Measurements from ENCODE around the gene RBMS1. TPM values are rescaled to one million over a fixed set of nuclear protein-coding genes. Genes with fewer than 3 reads are reported as not detected.

RBMS1 gene
- total RNA-seq, 1 experiment from 2014 or later, result 91.9 TPM

GRCh38 chr2:160283675-160284074 is 209.9 kb downstream of the RBMS1 start:
- no peaks in the 10 kb centered on the region for H3K4me1 Mint-ChIP-seq (ENCODE audit: low read depth, unreplicated experiment)
- Histone ChIP-seq H3K36me3 (ENCODE audit: control insufficient read depth, insufficient read depth, low read length) (no peaks in the 10 kb centered on the region; the same call in 1 of the 2 replicates), H3K4me1 (no peaks in the 10 kb centered on the region), H3K4me3 (ENCODE audit: low read depth, low read length) (no peak overlapping the region), H3K9me3 (no peaks in the 10 kb centered on the region), H3K27me3 (replicated peaks; ENCODE audit: control insufficient read depth, insufficient read depth, low read length) (no peaks in the 10 kb centered on the region)
- H3K36me3 Mint-ChIP-seq (ENCODE audit: insufficient read depth, unreplicated experiment), result peaks cover 54% of the 10 kb centered on the region
- no peak for DNase-seq
- intact Hi-C loops (cut with micrococcal nuclease; ENCODE audit: unreplicated experiment), result no loop called here
- no peak overlapping the region for H3K4me3 Mint-ChIP-seq (ENCODE audit: unreplicated experiment)
- H3K27me3 Mint-ChIP-seq (ENCODE audit: insufficient read depth, unreplicated experiment), result no peaks in the 10 kb centered on the region
- ChIA-PET POLR2A (no interaction called here), CTCF (interaction anchor here (0.7 kb wide), 1 partner anchor 343 kb away, joined by 5 read pairs; no protein-coding TSS in a partner anchor)
- no peak overlapping the region for H3K27ac Mint-ChIP-seq (ENCODE audit: unreplicated experiment)
- no TSS peak for BruUV-seq (replicated peaks)
- no peaks in the 10 kb centered on the region for H3K9me3 Mint-ChIP-seq (ENCODE audit: unreplicated experiment)
- TF ChIP-seq CTCF (IDR thresholded peaks at IDR 0.05; ENCODE audit: insufficient read depth in 1 of 2, low read depth in 1 of 2, low read length in 1 of 2, severe bottlenecking in 1 of 2, unreplicated experiment in 1 of 2), result no peak

DNA sequence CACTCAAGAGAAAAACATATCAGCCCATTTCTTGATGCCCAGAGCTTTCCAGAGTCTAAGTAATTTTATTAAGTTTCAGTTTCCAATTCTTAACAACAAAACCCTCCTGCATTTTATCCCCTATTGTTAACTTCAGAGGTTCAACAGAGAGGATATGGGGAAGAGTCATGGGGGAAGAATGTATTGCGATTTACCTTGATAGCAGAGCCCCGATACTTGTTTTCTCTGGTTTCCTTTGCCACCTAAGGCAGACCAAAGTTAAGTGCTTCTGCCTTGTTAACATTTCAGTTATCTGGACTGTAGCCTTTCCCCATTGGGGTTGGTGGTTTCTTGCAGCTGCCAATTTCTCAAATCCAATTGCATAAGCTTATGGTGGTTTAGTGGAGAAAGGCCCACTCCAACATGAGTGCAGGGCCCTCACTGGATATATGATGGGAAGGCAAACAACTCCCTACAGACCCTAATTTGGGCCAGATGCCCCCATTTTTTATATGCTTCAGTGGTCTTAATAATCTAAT is 211.5 kb downstream of the RBMS1 start:
- no peak overlapping the region for H3K27ac Mint-ChIP-seq (ENCODE audit: unreplicated experiment)
- H3K36me3 ChIP-seq (ENCODE audit: control insufficient read depth, insufficient read depth, low read length), result peaks cover 1% of the 10 kb centered on the region; the same call in 1 of the 2 replicates
- no peaks in the 10 kb centered on the region for H3K9me3 ChIP-seq
- no peak overlapping the region for H3K4me3 ChIP-seq (ENCODE audit: low read depth, low read length)
- no TSS peak for BruUV-seq (replicated peaks)
- no peak for DNase-seq
- no peaks in the 10 kb centered on the region for H3K27me3 ChIP-seq (replicated peaks; ENCODE audit: control insufficient read depth, insufficient read depth, low read length)
- TF ChIP-seq CTCF (IDR thresholded peaks at IDR 0.05; ENCODE audit: insufficient read depth in 1 of 2, low read depth in 1 of 2, low read length in 1 of 2, severe bottlenecking in 1 of 2, unreplicated experiment in 1 of 2), result no peak
- H3K4me3 Mint-ChIP-seq (ENCODE audit: unreplicated experiment), result no peak overlapping the region
- ChIA-PET POLR2A (no interaction called here), CTCF (no interaction called here)
- intact Hi-C loops (cut with micrococcal nuclease; ENCODE audit: unreplicated experiment), result no loop called here
- peaks cover 59% of the 10 kb centered on the region for H3K36me3 Mint-ChIP-seq (ENCODE audit: insufficient read depth, unreplicated experiment)
- no peaks in the 10 kb centered on the region for H3K27me3 Mint-ChIP-seq (ENCODE audit: insufficient read depth, unreplicated experiment)
- no peaks in the 10 kb centered on the region for H3K4me1 ChIP-seq
- no peaks in the 10 kb centered on the region for H3K9me3 Mint-ChIP-seq (ENCODE audit: unreplicated experiment)
- no peaks in the 10 kb centered on the region for H3K4me1 Mint-ChIP-seq (ENCODE audit: low read depth, unreplicated experiment)

DNA sequence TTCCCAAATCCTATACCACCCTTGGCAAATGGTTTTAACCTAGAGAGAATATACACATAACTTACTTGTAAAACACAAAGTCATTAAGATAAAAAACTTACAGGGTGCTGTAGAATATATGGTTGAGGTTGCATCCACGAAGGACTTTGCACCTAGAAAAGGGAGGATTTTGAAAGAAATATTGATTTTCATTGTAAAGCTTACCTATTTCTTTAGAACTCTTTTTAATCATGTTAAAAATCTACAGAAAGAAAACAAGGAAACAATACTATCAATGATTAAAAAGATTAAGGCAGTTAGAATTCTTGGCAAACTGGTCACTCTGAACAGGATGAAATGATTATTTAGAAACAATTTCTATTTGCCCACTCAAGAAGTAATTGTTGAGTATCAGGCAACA is 212.4 kb downstream of the RBMS1 start:
- Mint-ChIP-seq H3K9me3 (ENCODE audit: unreplicated experiment) (no peaks in the 10 kb centered on the region), H3K4me3 (ENCODE audit: unreplicated experiment) (no peak overlapping the region), H3K27me3 (ENCODE audit: insufficient read depth, unreplicated experiment) (no peaks in the 10 kb centered on the region), H3K27ac (ENCODE audit: unreplicated experiment) (no peak overlapping the region), H3K4me1 (ENCODE audit: low read depth, unreplicated experiment) (no peaks in the 10 kb centered on the region), H3K36me3 (ENCODE audit: insufficient read depth, unreplicated experiment) (peaks cover 54% of the 10 kb centered on the region)
- intact Hi-C loops (cut with micrococcal nuclease; ENCODE audit: unreplicated experiment), result loop anchor here (1.0 kb wide), 1 partner anchor 11 kb away; no protein-coding TSS in a partner anchor
- no peak overlapping the region for H3K4me3 ChIP-seq (ENCODE audit: low read depth, low read length)
- no peak for DNase-seq
- ChIA-PET CTCF (interaction anchor here (1.0 kb wide), 1 partner anchor 11 kb away, joined by 5 read pairs; no protein-coding TSS in a partner anchor), POLR2A (interaction anchor here (0.6 kb wide), 1 partner anchor 45 kb away, joined by 3 read pairs; no protein-coding TSS in a partner anchor)
- H3K36me3 ChIP-seq (ENCODE audit: control insufficient read depth, insufficient read depth, low read length), result peaks cover 2% of the 10 kb centered on the region; the same call in 1 of the 2 replicates
- TF ChIP-seq CTCF (IDR thresholded peaks at IDR 0.05; ENCODE audit: insufficient read depth in 1 of 2, low read depth in 1 of 2, low read length in 1 of 2, severe bottlenecking in 1 of 2, unreplicated experiment in 1 of 2), result no peak
- no peaks in the 10 kb centered on the region for H3K27me3 ChIP-seq (replicated peaks; ENCODE audit: control insufficient read depth, insufficient read depth, low read length)
- no peaks in the 10 kb centered on the region for H3K4me1 ChIP-seq
- BruUV-seq (replicated peaks), result no TSS peak
- no peaks in the 10 kb centered on the region for H3K9me3 ChIP-seq
